NCI-H1092 treated with DMSO at 0.1 percent for 48 hours (cell line): ENCODE measurements around the gene ROBO2.

Experiments
- DNase-seq: peaks from one replicate; lab custom pipeline; 2025; lab: John Stamatoyannopoulos, UW

Gene ROBO2

DNA sequence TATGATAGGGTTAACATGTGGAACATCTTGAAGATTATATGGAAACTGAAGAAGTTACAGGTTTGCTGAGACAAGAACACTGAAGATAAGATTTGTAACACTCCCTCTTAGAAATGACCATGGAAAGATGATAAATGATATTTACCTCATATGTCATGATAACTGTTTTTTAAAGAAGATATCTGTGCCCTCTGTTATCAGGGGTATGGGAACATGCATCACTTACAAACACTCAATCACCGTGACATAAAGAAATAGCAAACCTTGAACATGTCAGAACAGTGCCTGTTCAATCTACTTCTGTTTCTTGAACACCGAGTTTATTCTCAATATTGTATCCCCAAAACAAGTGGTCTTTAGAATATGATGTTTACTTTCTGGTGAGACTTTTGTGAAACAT is 149.4 kb downstream of the ROBO2 start:
- DNase-seq, result no peak

DNA sequence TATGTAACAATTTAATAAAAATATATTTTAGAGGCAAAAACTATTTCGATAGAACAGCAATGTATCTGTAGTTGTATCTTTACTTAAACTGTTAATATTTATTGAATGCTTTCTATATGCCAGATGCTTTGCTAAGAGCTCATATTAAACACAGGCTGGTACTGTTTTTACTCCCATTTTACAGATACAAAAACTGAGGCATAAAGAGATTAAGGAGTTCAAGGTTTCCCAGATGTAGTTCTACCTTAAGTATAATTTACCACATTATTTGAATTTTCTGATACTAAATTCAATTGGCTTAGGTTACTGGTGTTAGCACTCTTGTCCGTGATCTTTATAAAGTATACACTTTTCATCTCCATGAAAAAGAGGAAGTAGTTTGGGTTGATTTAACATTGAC is 149.8 kb downstream of the ROBO2 start:
- DNase-seq, result no peak

GRCh38 chr3:77190374-77190773 is 150.5 kb downstream of the ROBO2 start:
- DNase-seq, result no peak

GRCh38 chr3:77191014-77191413 is 151.1 kb downstream of the ROBO2 start:
- DNase-seq, result no peak

GRCh38 chr3:77191640-77192039 is 151.7 kb downstream of the ROBO2 start:
- DNase-seq, result no peak

DNA sequence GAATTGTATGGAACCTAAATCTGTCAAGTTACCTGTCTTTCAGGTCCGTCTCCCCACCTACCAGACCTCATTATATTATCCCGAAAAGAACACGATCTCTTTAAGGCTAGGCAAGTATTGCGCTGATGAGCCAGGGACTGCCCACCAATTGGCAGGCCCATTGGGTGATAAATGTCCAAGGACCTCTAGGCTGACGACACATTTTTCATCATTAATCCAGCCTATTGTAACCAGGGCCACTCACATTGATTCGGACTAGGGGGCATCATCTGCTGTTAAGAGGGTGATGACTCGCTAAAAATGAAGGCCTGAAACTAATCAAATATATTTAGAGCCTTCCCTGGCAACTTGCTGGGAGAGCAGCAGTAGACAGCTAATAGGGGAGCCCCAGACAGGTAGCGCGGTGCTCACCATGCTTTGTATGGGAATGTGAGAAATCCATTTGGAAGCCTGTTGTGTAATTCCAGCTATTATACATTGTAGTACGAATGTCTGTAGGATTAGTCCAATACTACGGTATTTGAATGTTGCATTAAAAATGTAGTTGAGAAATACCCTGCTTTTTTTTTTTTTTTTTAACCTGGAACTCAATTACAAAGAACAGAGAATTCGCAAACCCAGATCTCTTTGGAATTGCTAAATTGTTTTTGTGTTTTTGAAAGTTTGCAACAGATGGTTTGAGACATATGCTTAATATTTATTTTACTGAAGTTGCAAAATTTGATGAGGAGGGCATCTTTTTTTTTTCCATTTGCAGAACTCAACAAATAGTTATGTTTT is 156.1 kb downstream of the ROBO2 start:
- no peak for DNase-seq

GRCh38 chr3:77197408-77197807 is 157.5 kb downstream of the ROBO2 start:
- DNase-seq, result no peak

DNA sequence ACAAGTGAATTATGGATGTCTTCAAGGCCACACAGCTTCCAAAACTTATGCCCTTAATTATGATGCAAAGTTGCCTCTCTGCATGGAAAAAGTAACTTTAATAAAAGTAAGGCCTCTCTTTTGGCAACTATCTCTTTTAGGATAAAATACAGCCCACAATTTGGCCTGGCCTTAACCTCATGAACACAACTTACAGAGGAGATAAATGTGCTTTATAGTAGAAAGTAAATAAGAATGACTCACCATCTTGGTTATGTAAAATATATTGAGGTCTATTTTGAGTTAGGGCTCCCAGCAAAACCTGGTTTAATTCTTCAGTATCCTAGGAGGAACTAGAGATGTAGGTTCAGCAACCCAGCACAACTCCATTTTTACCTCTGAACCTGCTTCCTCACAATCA is 164.0 kb downstream of the ROBO2 start:
- no peak for DNase-seq

GRCh38 chr3:77204788-77205187 is 164.9 kb downstream of the ROBO2 start:
- no peak for DNase-seq

- DNase-seq, result no peak
Observed at GRCh38 chr3:77207753-77208152, 167.9 kb downstream of the ROBO2 start.

- no peak for DNase-seq
Observed at GRCh38 chr3:77222701-77223100, 182.8 kb downstream of the ROBO2 start.

- DNase-seq, result no peak
Observed at GRCh38 chr3:77227567-77227966, 187.7 kb downstream of the ROBO2 start.

DNA sequence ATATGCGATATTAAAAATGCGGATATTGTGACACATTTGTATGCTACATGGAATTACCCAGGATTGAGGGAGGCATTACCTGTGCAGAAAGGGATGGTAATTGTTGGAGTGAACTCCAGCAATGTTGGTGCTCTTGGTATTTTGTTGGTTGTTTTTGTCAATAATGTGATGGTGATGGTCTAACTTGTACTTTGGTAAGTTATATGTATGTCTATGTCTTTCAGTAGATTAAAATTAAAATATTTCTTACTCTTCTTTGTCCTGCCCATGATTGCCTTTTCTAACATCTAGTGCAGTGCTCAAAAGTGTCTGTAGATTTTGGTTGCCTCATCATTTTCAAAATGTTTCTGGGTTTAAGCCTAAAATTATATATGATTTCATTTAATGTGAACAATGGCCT is 192.7 kb downstream of the ROBO2 start:
- no peak for DNase-seq

GRCh38 chr3:77234004-77234403 is 194.1 kb downstream of the ROBO2 start:
- no peak for DNase-seq

GRCh38 chr3:77236118-77236517 is 196.2 kb downstream of the ROBO2 start:
- DNase-seq, result no peak

GRCh38 chr3:77240072-77240650 is 200.3 kb downstream of the ROBO2 start:
- DNase-seq, result no peak

DNA sequence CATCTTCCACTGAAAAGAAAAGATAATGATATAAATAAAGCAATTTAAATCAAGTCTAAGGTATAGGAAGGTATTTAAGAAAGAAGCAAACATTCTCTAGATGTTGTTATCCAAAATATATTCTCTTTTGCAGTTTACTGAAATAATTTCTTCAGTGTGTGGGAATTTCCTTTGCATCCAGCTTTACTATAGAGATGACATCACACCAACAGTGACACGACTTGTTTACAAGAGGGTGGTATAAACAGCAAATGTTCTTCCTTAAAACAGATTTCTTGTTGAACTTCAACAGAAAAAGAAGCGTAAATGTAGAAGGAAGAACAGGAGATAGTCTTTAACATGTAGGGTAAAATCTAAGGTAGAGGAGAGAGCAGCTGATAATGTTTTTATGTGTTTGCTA is 202.5 kb downstream of the ROBO2 start:
- no peak for DNase-seq

DNA sequence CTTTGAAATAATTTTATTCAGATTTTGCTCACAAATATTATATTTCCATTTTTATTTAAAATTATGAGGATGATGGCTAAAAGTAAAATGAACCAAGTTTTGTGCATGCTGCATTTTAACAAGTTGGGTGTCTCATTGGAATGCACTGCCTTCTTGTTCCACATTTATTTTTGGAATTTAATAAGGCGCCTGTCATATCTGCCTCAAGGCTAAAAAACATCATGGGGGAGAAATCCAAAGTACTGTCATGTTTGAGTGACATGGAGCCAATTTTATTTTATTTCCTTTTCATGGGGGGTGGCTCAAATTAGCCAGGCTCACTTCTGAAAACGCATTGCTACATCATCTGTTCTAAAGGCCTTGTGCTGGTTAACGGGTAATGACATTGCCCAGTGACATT is 205.1 kb downstream of the ROBO2 start:
- no peak for DNase-seq

DNA sequence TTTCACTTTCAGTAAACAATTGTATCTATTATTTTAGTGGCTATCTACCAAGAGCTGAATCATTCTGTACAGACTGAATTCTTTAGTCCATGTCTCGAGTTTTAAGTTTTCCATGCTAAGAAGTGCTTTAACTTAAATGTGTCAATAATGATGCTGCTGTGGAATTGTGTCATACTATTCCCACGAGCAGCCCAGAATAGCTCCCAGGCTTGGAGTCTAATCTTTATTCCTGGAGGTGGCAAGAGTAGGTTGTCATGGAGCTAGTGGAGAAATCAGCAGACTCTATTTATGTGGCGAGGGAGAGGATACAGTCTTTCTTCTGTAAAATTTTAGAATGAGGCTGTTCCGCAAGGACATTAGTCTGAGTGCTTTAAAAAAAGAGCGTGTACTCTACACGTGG is 207.2 kb downstream of the ROBO2 start:
- no peak for DNase-seq

DNA sequence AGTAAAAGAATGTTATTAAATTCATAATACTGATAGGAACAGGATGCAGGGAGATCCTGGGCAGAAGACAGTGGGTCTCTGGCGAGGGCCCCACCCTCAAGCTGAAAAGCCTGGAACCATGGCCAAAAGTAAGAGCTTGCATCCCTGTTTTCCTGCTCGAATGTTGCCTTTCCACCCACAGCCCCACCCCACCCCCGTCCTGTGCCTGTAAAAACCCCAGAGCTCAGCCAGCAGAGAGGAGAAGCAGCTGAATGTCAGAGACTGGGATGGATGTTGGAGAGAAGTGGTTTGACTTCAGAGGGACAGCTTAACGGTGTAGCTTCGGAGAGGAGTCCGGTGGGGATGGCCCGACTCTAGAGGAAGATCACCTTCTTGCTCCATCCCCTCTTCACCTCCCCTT is 207.9 kb downstream of the ROBO2 start:
- no peak for DNase-seq

DNA sequence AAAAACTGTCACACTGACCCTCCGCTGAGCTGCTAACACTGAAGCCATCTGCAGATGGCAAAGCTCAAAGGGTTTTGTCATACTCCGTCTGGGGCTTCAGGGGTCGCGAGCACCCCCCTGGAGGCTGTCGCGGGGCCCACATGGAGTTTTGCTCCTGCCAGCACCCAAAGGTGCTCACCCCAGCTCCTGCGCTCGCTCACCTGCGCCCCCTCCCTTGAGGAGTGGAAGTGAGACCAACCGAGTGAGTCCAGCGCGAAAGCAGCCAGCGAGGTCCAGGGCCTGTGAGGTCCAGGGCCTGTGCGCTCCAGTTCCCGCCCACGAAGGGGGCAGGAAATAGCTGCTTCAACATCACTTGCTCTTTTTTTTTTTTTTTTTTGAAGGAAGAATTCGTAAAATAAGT is 208.5 kb downstream of the ROBO2 start:
- no peak for DNase-seq

- DNase-seq, result no peak
Observed at GRCh38 chr3:77251136-77251535, 211.2 kb downstream of the ROBO2 start.

- DNase-seq, result peak; percentile 64
Observed at GRCh38 chr3:77254967-77255831, 215.3 kb downstream of the ROBO2 start.
